ENCODE data around the gene PTPRN2.

DNA sequence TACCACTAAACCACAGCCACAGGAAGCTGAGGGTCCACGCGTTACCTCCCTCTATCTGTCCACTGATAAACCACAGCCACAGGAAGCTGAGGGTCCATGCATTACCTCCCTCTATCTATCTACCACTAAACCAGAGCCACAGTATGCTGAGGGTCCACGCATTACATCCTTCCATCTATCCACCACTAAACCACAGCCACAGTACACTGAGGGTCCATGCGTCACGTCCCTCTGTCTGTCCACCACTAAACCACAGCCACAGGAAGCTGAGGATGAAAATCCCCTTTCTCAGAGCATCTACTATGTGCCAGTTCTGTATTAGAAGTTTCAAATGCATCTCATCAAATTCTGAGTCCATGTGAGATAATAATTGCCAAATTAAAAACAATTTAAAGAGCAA, 661.5 kb downstream of the PTPRN2 start:
- TF ChIP-seq, protein P1, sequence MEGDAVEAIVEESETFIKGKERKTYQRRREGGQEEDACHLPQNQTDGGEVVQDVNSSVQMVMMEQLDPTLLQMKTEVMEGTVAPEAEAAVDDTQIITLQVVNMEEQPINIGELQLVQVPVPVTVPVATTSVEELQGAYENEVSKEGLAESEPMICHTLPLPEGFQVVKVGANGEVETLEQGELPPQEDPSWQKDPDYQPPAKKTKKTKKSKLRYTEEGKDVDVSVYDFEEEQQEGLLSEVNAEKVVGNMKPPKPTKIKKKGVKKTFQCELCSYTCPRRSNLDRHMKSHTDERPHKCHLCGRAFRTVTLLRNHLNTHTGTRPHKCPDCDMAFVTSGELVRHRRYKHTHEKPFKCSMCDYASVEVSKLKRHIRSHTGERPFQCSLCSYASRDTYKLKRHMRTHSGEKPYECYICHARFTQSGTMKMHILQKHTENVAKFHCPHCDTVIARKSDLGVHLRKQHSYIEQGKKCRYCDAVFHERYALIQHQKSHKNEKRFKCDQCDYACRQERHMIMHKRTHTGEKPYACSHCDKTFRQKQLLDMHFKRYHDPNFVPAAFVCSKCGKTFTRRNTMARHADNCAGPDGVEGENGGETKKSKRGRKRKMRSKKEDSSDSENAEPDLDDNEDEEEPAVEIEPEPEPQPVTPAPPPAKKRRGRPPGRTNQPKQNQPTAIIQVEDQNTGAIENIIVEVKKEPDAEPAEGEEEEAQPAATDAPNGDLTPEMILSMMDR (conservative IDR thresholded peaks at IDR 0.05 in 1 of 2, IDR thresholded peaks at IDR 0.05 in 1 of 2; ENCODE audit: low read depth in 1 of 2, low read length in 2 of 2): no peak
- TF ChIP-seq EZH2 (IDR thresholded peaks at IDR 0.05; ENCODE audit: low read length, missing control alignments): no peak

Data from fibroblast of lung (primary cell).